CD14-positive monocyte (primary cell): ENCODE measurements around the gene RFK. TPM values are rescaled to one million over a fixed set of nuclear protein-coding genes. Genes with fewer than 3 reads are reported as not detected.
A peak's percentile ranks its signal among the peaks of the same experiment; 100 is the strongest.

Source experiments
- DNase-seq, 3 donors: peaks; one replicate each; pipeline ENCODE4 v3.0.0-alpha.2; 2011 to 2022
- H2AFZ ChIP-seq: 2 replicates; pipeline ENCODE4 v1.6.0; 2012; ENCODE audit warnings: mild to moderate bottlenecking, low read depth, low read length, inconsistent platforms; ENCODE audit not compliant: insufficient read depth, poor library complexity, severe bottlenecking
- H3K27ac ChIP-seq, 2 donors: 1 replicate in 1 of 2; 2 replicates in 1 of 2; pipeline ENCODE4 v1.5.1; 2012 to 2013; ENCODE audit warnings: low read length in 2 of 2, control low read depth in 1 of 2, inconsistent platforms in 1 of 2, low read depth in 1 of 2, mild to moderate bottlenecking in 1 of 2
- H3K27me3 ChIP-seq, 2 donors: one replicate each; pipeline versions ENCODE4 v1.6.0 to v1.6.1; 2011 to 2013; ENCODE audit warnings: low read length in 2 of 2; ENCODE audit not compliant: control insufficient read depth in 2 of 2, insufficient read depth in 2 of 2
- H3K36me3 ChIP-seq, 2 donors: replicated peaks in 1 of 2; 1 replicate in 1 of 2; 2 replicates in 1 of 2; pipeline versions ENCODE4 v1.5.1 to v1.6.1; 2012 to 2013; ENCODE audit warnings: low read length in 2 of 2, control low read depth in 1 of 2, inconsistent platforms in 1 of 2, mild to moderate bottlenecking in 1 of 2; ENCODE audit not compliant: insufficient read depth in 2 of 2, control insufficient read depth in 1 of 2
- H3K4me1 ChIP-seq, 2 donors: 1 replicate in 1 of 2; 2 replicates in 1 of 2; pipeline versions ENCODE4 v1.5.1 to v1.6.1; 2012 to 2013; ENCODE audit warnings: low read length in 2 of 2, control low read depth in 1 of 2, inconsistent platforms in 1 of 2, mild to moderate bottlenecking in 1 of 2, moderate library complexity in 1 of 2; ENCODE audit not compliant: insufficient read depth in 2 of 2, control insufficient read depth in 1 of 2
- H3K4me2 ChIP-seq: replicated peaks from 2 replicates; pipeline ENCODE3; 2012; ENCODE audit warnings: low read length, moderate library complexity, mild to moderate bottlenecking; ENCODE audit not compliant: poor library complexity, severe bottlenecking; ENCODE audit errors: extremely low read depth
- H3K4me3 ChIP-seq, 3 experiments: fragments of 200-600 bp in 1 of 3; sonication (generic) in 1 of 3; replicated peaks in 1 of 3; 1 replicate in 2 of 3; 2 replicates in 1 of 3; pipeline ENCODE4 v1.5.1; 2011 to 2013; ENCODE audit warnings: low read length in 3 of 3, mild to moderate bottlenecking in 3 of 3, control low read depth in 2 of 3, low read depth in 2 of 3, inconsistent platforms in 1 of 3, moderate library complexity in 1 of 3
- H3K79me2 ChIP-seq: 2 replicates; pipeline ENCODE4 v1.6.0; 2012; ENCODE audit warnings: mild to moderate bottlenecking, control low read depth, inconsistent platforms, low read length, moderate library complexity; ENCODE audit not compliant: insufficient read depth
- H3K9ac ChIP-seq: 2 replicates; pipeline ENCODE4 v1.6.0; 2017; ENCODE audit warnings: low read length, mild to moderate bottlenecking; ENCODE audit not compliant: insufficient read depth, poor library complexity, severe bottlenecking
- H3K9me3 ChIP-seq, 2 donors: replicated peaks in 1 of 2; 1 replicate in 1 of 2; 2 replicates in 1 of 2; pipeline versions ENCODE4 v1.5.1 to v1.6.1; 2012 to 2013; ENCODE audit warnings: low read length in 2 of 2, control low read depth in 1 of 2; ENCODE audit not compliant: control insufficient read depth in 1 of 2, insufficient read depth in 1 of 2
- H4K20me1 ChIP-seq: 2 replicates; pipeline ENCODE4 v1.6.0; 2012; ENCODE audit warnings: mild to moderate bottlenecking, low read length, control low read depth, moderate library complexity; ENCODE audit not compliant: insufficient read depth
- H3K27ac Mint-ChIP-seq, 7 donors: one replicate each; pipeline ENCODE4 v1.8.0; 2020; ENCODE audit warnings: mild to moderate bottlenecking in 7 of 7, mixed read lengths in 7 of 7, moderate library complexity in 6 of 7, inconsistent platforms in 2 of 7
- H3K27me3 Mint-ChIP-seq, 3 donors: one replicate each; pipeline ENCODE4 v1.8.0; 2021 to 2022; ENCODE audit warnings: low read depth in 3 of 3, mild to moderate bottlenecking in 3 of 3, mixed read lengths in 3 of 3, moderate library complexity in 3 of 3, inconsistent platforms in 1 of 3
- H3K36me3 Mint-ChIP-seq, 2 donors: one replicate each; pipeline ENCODE4 v1.8.0; 2020; ENCODE audit warnings: mixed read lengths in 2 of 2, inconsistent platforms in 1 of 2, mild to moderate bottlenecking in 1 of 2
- H3K4me1 Mint-ChIP-seq: one replicate; pipeline ENCODE4 v1.8.0; 2020; ENCODE audit warnings: mild to moderate bottlenecking, mixed read lengths
- H3K4me3 Mint-ChIP-seq, 2 donors: one replicate each; pipeline ENCODE4 v1.8.0; 2020; ENCODE audit warnings: mild to moderate bottlenecking in 2 of 2, mixed read lengths in 2 of 2, moderate library complexity in 1 of 2
- H3K9me3 Mint-ChIP-seq, 7 donors: one replicate each; pipeline ENCODE4 v1.8.0; 2020 to 2022; ENCODE audit warnings: mixed read lengths in 7 of 7, mild to moderate bottlenecking in 6 of 7, moderate library complexity in 6 of 7, inconsistent platforms in 2 of 7
- WGBS: methylation state at CpG from one replicate; pipeline ENCODE4 v1.1.5; 2013; ENCODE audit warnings: missing lambda C conversion rate; ENCODE audit not compliant: insufficient coverage; 5-methylcytosine and 5-hydroxymethylcytosine counted together
- intact Hi-C, 2 donors: fragments of 100-400 bp; cut with micrococcal nuclease; formaldehyde crosslinking; loops; one replicate each; pipeline versions ENCODE4 v1.15.0 to v1.15.1; 2023
- polyA plus RNA-seq, 3 donors: library from polyadenylated mRNA; depleted of rRNA in 1 of 3; unstranded in 2 of 3; stranded (reverse) in 1 of 3; fragments of 300-500 nt in 2 of 3; fragments of >200 nt in 1 of 3; fragmentation: Illumina TruSeq in 2 of 3; gene quantifications; 1 replicate in 2 of 3; 2 replicates in 1 of 3; pipeline ENCODE4 v1.2.3, GENCODE V29; 2012 to 2021
- TF ChIP-seq, protein P1 (sequence below): fragments of 200-600 bp; IDR thresholded peaks from one replicate; pipeline ENCODE4 v1.8.0; 2022; ENCODE audit warnings: antibody characterized with exemption, mild to moderate bottlenecking

The RFK gene
- polyA plus RNA-seq, 3 donors = 5.9 to 46.6 (median 44.4) TPM

- Mint-ChIP-seq H3K9me3 (peaks cover 0 to 3% (median 0%) of the 10 kb centered on the region in 7 donors), H3K4me3 (no peak overlapping the region), H3K36me3 (no peaks in the 10 kb centered on the region), H3K27ac (peak overlapping the region in 6 of 7 donors; percentile 40 to 95 (median 90)), H3K4me1 (peaks cover 42% of the 10 kb centered on the region), H3K27me3 (peaks cover 0 to 5% (median 2%) of the 10 kb centered on the region in 3 donors)
- H3K79me2 ChIP-seq = no peaks in the 10 kb centered on the region
- H3K4me2 ChIP-seq = peak overlapping the region; percentile 52
- no peaks in the 10 kb centered on the region for H4K20me1 ChIP-seq
- H3K4me1 ChIP-seq = peaks cover 36 to 44% of the 10 kb centered on the region in 2 donors
- H2AFZ ChIP-seq = no peak overlapping the region
- H3K9me3 ChIP-seq = no peaks in the 10 kb centered on the region
- no peak overlapping the region for H3K9ac ChIP-seq
- no peak for DNase-seq
- intact Hi-C loops = no loop called here
- no peaks in the 10 kb centered on the region for H3K36me3 ChIP-seq
- WGBS = no CpG with 5 or more reads among the region's 2 CpGs
- peak overlapping the region in 1 of 3 experiments; percentile 43 for H3K4me3 ChIP-seq
- peak overlapping the region in 1 of 2 donors; percentile 69 for H3K27ac ChIP-seq
- no peaks in the 10 kb centered on the region for H3K27me3 ChIP-seq
- TF ChIP-seq, protein P1, sequence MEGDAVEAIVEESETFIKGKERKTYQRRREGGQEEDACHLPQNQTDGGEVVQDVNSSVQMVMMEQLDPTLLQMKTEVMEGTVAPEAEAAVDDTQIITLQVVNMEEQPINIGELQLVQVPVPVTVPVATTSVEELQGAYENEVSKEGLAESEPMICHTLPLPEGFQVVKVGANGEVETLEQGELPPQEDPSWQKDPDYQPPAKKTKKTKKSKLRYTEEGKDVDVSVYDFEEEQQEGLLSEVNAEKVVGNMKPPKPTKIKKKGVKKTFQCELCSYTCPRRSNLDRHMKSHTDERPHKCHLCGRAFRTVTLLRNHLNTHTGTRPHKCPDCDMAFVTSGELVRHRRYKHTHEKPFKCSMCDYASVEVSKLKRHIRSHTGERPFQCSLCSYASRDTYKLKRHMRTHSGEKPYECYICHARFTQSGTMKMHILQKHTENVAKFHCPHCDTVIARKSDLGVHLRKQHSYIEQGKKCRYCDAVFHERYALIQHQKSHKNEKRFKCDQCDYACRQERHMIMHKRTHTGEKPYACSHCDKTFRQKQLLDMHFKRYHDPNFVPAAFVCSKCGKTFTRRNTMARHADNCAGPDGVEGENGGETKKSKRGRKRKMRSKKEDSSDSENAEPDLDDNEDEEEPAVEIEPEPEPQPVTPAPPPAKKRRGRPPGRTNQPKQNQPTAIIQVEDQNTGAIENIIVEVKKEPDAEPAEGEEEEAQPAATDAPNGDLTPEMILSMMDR = no peak
Observed at GRCh38 chr9:76359766-76360165, 34.5 kb downstream of the RFK start.

- H3K27ac ChIP-seq = peak overlapping the region; percentile 61 to 69
- intact Hi-C loops = no loop called here
- peaks cover 0 to 3% (median 0%) of the 10 kb centered on the region in 7 donors for H3K9me3 Mint-ChIP-seq
Observed at GRCh38 chr9:76359365-76359764, 34.9 kb downstream of the RFK start.

More at GRCh38 chr9:76359365-76359764, 34.9 kb downstream of the RFK start:
- no peaks in the 10 kb centered on the region for H3K9me3 ChIP-seq
- peaks cover 36 to 44% of the 10 kb centered on the region in 2 donors for H3K4me1 ChIP-seq
- Mint-ChIP-seq H3K27ac (peak overlapping the region; percentile 84 to 95 (median 89)), H3K36me3 (no peaks in the 10 kb centered on the region), H3K4me1 (peaks cover 42% of the 10 kb centered on the region), H3K27me3 (peaks cover 0 to 5% (median under 1%) of the 10 kb centered on the region in 3 donors), H3K4me3 (peak overlapping the region in 1 of 2 donors; percentile 52)
- no peaks in the 10 kb centered on the region for H4K20me1 ChIP-seq
- WGBS = 14% methylated on average over 2 of the region's 4 CpGs
- TF ChIP-seq, protein P1 = no peak
- peak in 2 of 3 donors; percentile 30 to 37 for DNase-seq
- H2AFZ ChIP-seq = peak overlapping the region; percentile 16
- no peaks in the 10 kb centered on the region for H3K27me3 ChIP-seq
- no peaks in the 10 kb centered on the region for H3K79me2 ChIP-seq
- no peaks in the 10 kb centered on the region for H3K36me3 ChIP-seq
- peak overlapping the region in 1 of 3 experiments; percentile 43 for H3K4me3 ChIP-seq
- H3K4me2 ChIP-seq = peak overlapping the region; percentile 52
- no peak overlapping the region for H3K9ac ChIP-seq
